HG03460 (cell line): ENCODE results near the gene ENTPD8.
"Not testable (repeated sequence)": the region's sequence is repeated elsewhere in the genome, so short reads cannot be mapped to it uniquely, and the experiment has no call there.

Source experiments
- ATAC-seq: cut with Tn5 transposase; IDR thresholded peaks from one replicate; pipeline ENCODE4 v1.9.1; 2021; ENCODE audit not compliant: unreplicated experiment

ENTPD8 gene

GRCh38 chr9:137415451-137415850 is 25.7 kb downstream of the ENTPD8 start:
- no peak for ATAC-seq

- ATAC-seq: no peak
These were observed 28.7 kb downstream of the ENTPD8 start for GRCh38 chr9:137412431-137412830.

GRCh38 chr9:137411645-137412380 is 29.3 kb downstream of the ENTPD8 start:
- no peak for ATAC-seq

DNA sequence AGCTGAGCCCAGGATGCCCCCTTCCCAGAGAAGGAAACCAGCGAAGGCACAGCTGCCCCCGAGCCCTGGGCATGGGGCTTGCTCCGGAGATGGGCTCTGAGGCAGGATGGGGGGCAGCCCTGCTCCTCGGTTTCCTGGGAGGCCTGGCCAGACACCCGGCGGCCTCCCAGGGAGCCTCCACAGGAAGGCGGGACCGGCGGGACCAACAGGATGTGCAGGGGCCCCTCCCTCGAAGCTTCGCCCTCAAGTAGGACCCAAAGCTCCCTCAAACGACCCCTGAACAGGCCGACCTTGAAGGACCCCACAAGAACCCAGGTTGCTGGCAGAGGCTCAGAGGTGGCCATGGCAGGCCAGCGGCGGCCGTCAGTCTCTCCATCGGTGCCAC is 29.9 kb downstream of the ENTPD8 start:
- ATAC-seq: no peak

DNA sequence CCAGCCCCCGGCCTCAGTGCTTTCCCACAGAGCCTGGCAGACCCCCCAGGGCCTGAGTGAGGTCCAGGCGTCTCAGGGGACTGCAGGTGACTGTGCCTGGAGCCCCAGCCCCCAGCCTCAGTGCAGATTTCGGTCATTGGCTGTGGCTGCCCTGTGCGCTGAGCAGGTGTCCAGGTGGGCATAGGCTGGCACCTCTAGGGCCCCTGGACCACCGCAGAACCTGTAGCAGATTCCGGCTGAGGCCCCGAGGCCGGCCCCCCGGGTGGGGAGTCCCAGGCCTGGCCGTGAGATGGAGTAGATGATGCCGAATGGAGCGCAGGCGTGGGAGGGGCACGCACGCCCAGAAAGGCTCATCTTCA is 30.3 kb downstream of the ENTPD8 start:
- no peak for ATAC-seq

DNA sequence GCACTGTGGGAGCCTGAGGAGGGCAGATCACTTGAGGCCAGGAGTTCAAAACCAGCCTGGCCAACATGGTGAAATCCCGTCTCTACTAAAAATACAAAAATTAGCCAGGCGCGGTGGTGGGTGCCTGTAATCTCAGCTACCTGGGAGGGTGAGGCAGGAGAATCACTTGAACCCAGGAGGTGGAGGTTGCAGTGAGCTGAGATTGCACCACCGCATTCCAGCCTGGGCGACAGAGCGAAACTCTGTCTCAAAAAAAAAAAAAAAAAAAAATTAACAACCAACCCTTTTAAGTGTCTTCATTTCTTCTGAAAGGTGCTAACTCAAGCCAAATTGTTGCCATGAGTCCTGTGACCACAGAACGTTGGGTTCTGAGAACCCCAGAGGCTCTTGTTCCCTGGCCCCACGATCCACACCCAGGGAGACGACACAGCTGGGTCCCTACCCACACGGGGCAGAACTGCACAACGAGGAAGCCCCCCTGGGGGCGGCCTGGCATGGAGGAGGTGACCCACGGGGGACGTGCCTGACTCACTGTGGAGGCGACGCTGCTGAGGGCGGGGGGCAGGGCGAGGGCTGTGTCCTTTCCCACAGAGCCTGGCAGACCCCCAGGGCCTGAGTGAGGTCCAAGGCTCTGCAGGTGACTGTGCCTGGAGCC is 30.8 kb downstream of the ENTPD8 start:
- ATAC-seq: not testable (repeated sequence)

GRCh38 chr9:137409515-137409914 is 31.6 kb downstream of the ENTPD8 start:
- ATAC-seq: no peak

DNA sequence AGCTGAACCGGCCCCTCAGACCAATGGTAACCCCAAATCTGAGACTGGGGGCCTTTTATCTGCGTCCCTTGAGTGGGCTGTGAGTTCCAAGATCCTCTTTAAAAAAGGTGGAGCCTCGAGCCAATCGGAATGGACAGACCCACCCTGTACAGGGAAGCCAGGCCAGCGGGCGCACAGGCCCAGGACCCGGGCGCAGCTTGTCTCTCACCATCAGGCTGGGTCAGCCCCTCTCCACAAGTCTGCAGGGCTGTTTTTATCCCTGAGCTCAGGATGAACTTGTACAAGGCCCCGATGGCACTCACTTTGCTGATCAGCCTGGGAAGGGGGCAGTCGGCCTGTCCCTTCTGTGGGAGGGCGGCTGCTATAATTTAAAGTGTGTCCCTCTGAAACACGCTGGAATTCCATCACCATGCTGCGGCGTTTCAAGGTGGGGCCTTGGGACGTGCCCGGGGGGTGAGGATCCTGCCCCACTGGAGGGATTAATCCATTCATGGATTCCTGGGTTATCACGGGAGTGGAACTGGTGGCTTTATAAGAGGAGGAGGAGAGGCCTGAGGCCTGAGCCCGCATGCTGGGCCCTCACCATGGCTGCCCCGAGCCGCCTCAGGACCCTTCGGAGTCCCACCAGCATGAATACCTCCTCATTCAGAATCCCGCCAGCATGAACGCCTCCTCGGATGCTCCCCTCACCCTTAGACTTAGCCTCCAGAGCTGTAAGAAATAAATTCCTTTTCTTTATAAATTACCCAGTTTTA is 32.3 kb downstream of the ENTPD8 start:
- ATAC-seq: no peak

DNA sequence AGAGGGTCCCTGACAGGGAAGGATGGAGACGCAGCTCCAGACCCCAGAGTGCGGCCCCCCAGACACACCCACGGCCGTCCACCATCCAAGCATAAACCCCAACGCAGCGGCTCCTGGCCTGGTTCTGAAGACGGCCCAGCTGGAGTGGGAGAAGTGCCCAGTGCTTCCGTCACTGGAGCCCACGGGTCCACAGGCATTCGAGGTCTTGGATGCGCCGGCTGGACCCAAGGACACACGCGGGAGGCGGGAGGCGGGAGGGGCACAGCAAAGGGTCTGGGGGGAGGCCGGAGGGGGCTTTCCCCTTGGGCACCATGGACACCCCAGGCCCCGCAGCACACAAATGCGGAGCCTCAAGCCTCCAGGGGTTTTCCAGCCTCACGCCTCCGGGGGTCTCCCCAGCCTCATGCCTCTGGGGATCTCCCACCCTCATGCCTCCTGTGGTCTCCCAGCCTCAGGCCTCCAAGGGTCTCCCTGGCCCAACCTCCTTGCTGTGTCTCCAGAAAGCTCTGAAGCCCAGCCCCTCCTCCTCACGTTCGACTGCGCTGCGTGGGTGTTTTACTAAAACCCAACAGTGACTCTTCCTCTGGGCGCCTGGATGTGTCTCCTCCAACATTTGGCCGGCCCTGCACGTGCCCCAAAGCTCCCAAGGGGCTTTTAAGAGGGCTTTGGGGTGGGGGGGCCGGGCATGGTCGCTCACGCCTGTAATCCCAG is 33.4 kb downstream of the ENTPD8 start:
- no peak for ATAC-seq

GRCh38 chr9:137406876-137407589 is 34.1 kb downstream of the ENTPD8 start:
- ATAC-seq: no peak

- no peak for ATAC-seq
These were observed 34.9 kb downstream of the ENTPD8 start for GRCh38 chr9:137406085-137406760.

- ATAC-seq: no peak
These were observed 35.5 kb downstream of the ENTPD8 start for GRCh38 chr9:137405677-137406081.

DNA sequence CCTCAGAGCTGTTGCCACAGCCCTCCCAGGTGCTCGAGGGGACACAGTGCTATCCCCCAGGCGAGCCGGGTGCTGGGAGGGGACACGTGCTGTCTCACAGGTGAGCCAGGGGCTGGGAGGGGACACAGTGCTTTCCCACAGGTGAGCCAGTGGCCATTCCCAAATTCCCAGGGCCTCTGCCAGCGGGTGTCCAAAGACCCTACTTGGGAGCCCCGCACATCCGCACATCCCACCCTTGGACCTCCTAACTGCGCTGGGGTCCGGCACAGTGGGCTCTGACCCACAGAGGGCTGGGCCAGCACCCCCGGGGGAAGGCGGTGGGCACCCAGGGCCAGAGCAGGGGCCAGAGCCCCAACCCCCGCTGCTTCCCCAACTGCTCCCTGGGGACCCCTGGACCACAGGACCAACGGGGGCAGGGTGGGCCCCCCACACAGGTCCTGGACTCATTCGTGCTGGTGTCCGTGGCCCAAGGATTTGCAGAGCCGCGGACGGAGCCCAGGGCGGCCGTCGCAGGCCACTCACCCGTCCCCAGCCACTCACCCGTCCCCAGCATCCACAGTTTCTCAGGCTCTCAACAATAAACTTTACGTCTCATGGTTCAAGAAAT is 36.1 kb downstream of the ENTPD8 start:
- ATAC-seq: no peak

- ATAC-seq: no peak
These were observed 37.9 kb downstream of the ENTPD8 start for GRCh38 chr9:137403269-137403668.

- ATAC-seq: no peak
These were observed 38.4 kb downstream of the ENTPD8 start for GRCh38 chr9:137402746-137403145.

GRCh38 chr9:137398561-137399468 is 42.3 kb downstream of the ENTPD8 start:
- no peak for ATAC-seq

DNA sequence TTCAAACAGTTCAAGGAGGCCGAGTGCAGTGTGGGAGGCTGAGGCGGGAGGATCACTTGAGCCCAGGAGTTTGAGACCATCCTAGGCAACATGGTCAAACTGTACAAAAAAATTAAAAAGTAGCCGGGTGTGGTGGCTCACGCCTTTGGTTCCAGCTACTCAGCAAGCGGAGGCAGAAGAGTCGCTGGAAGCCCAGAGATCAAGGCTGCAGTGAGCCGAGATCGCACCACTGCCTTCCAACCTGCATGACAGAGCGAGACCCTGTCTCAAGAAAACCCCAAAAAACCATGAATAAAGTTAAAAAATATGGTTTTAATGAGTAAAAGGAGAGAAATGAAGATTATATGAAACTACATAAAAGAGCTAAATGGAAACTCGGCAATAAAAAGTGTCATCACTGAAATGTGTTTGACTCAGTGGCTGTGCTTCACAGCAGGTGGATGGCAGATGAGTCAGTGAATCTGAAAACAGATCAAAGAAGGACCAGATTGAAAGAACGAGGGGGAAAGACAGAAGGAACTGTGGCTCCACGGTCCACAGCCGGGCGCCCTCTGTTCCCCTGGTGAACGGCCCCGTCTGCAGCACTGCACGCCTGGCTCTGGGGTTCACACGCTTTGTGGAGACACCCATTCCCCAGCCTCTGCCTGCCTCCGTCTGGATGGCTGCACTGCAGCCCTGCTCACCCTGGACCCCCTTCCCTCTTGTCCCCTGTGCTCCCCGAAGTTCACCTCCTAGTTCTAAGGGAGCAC is 43.3 kb downstream of the ENTPD8 start:
- ATAC-seq: no peak
